PC-3 (cell line): ENCODE results near the gene STXBP4.

ENCODE experiments used
- EZH2 ChIP-seq: fragments of 300-600 bp; sonication (generic); IDR thresholded peaks from one replicate; pipeline ENCODE4 v1.6.1; 2017; ENCODE audit warnings: antibody characterized with exemption, mild to moderate bottlenecking, low read length; ENCODE audit not compliant: unreplicated experiment
- TF ChIP-seq, protein P1 (sequence below): fragments of 300-600 bp; sonication (generic); conservative IDR thresholded peaks from 2 replicates; pipeline ENCODE4 v1.5.1; 2017; ENCODE audit warnings: antibody characterized with exemption, low read depth, mild to moderate bottlenecking, low read length

DNA sequence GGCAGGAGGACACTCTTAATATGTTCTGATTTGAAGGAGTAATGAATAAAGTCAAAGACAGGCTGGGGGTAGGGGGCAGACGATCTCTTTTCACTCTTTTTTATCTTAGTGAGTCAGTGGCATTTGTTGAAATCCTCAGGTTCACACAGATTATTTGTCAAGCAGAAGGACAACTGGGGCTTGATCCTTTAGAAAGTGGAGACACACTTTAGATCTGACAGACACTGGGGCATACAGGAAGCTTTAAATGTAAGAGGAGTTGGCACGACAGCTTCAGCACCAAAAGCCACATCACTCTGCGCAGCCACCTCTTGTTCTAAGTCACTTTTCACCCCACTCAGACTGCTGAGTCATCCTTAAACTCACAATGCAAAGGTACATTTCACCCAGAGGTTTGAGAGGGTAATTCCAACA, 121.5 kb downstream of the STXBP4 start:
- TF ChIP-seq, protein P1, sequence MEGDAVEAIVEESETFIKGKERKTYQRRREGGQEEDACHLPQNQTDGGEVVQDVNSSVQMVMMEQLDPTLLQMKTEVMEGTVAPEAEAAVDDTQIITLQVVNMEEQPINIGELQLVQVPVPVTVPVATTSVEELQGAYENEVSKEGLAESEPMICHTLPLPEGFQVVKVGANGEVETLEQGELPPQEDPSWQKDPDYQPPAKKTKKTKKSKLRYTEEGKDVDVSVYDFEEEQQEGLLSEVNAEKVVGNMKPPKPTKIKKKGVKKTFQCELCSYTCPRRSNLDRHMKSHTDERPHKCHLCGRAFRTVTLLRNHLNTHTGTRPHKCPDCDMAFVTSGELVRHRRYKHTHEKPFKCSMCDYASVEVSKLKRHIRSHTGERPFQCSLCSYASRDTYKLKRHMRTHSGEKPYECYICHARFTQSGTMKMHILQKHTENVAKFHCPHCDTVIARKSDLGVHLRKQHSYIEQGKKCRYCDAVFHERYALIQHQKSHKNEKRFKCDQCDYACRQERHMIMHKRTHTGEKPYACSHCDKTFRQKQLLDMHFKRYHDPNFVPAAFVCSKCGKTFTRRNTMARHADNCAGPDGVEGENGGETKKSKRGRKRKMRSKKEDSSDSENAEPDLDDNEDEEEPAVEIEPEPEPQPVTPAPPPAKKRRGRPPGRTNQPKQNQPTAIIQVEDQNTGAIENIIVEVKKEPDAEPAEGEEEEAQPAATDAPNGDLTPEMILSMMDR: no peak
- TF ChIP-seq EZH2: no peak
